HEK293T (cell line): ENCODE data around the gene DLG2.

Experiments
- CTCF ChIA-PET: fragments of 350-600 bp; formaldehyde crosslinking; extraction: SDS; loops from one replicate; lab custom pipeline; 2021; ENCODE audit warnings: antibody characterized with exemption, inconsistent platforms; lab: Yijun Ruan, JAX
- POLR2A ChIA-PET: fragments of 350-600 bp; formaldehyde crosslinking; extraction: SDS; loops from one replicate; lab custom pipeline; 2020; ENCODE audit warnings: antibody characterized with exemption, inconsistent platforms; lab: Yijun Ruan, JAX
- DNase-seq: peaks from one replicate; pipeline ENCODE4 v3.0.0; 2012; ENCODE audit warnings: mixed read lengths; ENCODE audit errors: extremely low spot score
- ARNT ChIP-seq: fragments of 450-650 bp; IDR thresholded peaks from 2 replicates; pipeline ENCODE4 v1.6.1; 2017; ENCODE audit warnings: mild to moderate bottlenecking
- BHLHE40 ChIP-seq: fragments of 450-650 bp; IDR thresholded peaks from 2 replicates; pipeline ENCODE4 v1.6.1; 2016; ENCODE audit warnings: mild to moderate bottlenecking, moderate library complexity, borderline replicate concordance
- CTBP1 ChIP-seq: fragments of 450-650 bp; IDR thresholded peaks from 2 replicates; pipeline ENCODE4 v1.6.1; 2016; ENCODE audit warnings: borderline replicate concordance
- ELF4 ChIP-seq: fragments of 450-650 bp; IDR thresholded peaks from 2 replicates; pipeline ENCODE4 v1.6.1; 2017; ENCODE audit warnings: antibody characterized with exemption
- FOXA1 ChIP-seq: fragments of 450-650 bp; IDR thresholded peaks from 2 replicates; pipeline ENCODE4 v1.6.1; 2016; ENCODE audit warnings: mild to moderate bottlenecking
- FOXK2 ChIP-seq: fragments of 450-650 bp; IDR thresholded peaks from 2 replicates; pipeline ENCODE4 v1.6.1; 2016; ENCODE audit warnings: mild to moderate bottlenecking
- FOXM1 ChIP-seq: fragments of 450-650 bp; IDR thresholded peaks from 2 replicates; pipeline ENCODE4 v1.6.1; 2017; ENCODE audit warnings: mild to moderate bottlenecking, borderline replicate concordance
- HDGF ChIP-seq: fragments of 450-650 bp; IDR thresholded peaks from 2 replicates; pipeline ENCODE4 v1.6.1; 2017; ENCODE audit warnings: antibody characterized with exemption, borderline replicate concordance
- L3MBTL2 ChIP-seq: fragments of 450-650 bp; conservative IDR thresholded peaks from 2 replicates; pipeline ENCODE4 v1.6.1; 2016; ENCODE audit warnings: mild to moderate bottlenecking
- LEF1 ChIP-seq: fragments of 450-650 bp; IDR thresholded peaks from 2 replicates; pipeline ENCODE4 v1.6.1; 2017; ENCODE audit warnings: mild to moderate bottlenecking, borderline replicate concordance
- NFRKB ChIP-seq: fragments of 450-650 bp; IDR thresholded peaks from 2 replicates; pipeline ENCODE4 v1.6.1; 2016; ENCODE audit warnings: mild to moderate bottlenecking, moderate library complexity
- PKNOX1 ChIP-seq: fragments of 450-650 bp; IDR thresholded peaks from 2 replicates; pipeline ENCODE4 v1.6.1; 2016
- SP1 ChIP-seq: fragments of 450-650 bp; IDR thresholded peaks from 2 replicates; pipeline ENCODE4 v1.6.1; 2017
- SUZ12 ChIP-seq: fragments of 450-650 bp; IDR thresholded peaks from 2 replicates; pipeline ENCODE4 v1.6.1; 2016; ENCODE audit warnings: mild to moderate bottlenecking
- TARDBP ChIP-seq: fragments of 450-650 bp; IDR thresholded peaks from 2 replicates; pipeline ENCODE4 v1.6.1; 2016
- ZNF384 ChIP-seq: fragments of 450-650 bp; IDR thresholded peaks from 2 replicates; pipeline ENCODE4 v1.6.1; 2016

DLG2 gene

GRCh38 chr11:85096939-85097338 lies 530.2 kb downstream of the DLG2 start:
- ChIA-PET CTCF (no interaction called here), POLR2A (no interaction called here)
- DNase-seq, result no peak
- TF ChIP-seq CTBP1 (no peak), SUZ12 (no peak), ARNT (no peak), ELF4 (no peak), HDGF (no peak), PKNOX1 (no peak), FOXK2 (no peak), BHLHE40 (no peak), ZNF384 (no peak), FOXA1 (no peak), TARDBP (no peak), L3MBTL2 (no peak), SP1 (no peak), FOXM1 (no peak), NFRKB (no peak), LEF1 (no peak)

- ChIA-PET CTCF (no interaction called here), POLR2A (no interaction called here)
- TF ChIP-seq ELF4 (no peak), NFRKB (no peak), ZNF384 (no peak), FOXM1 (no peak), FOXK2 (no peak), LEF1 (no peak), FOXA1 (no peak), SUZ12 (no peak), BHLHE40 (no peak), ARNT (no peak), PKNOX1 (no peak), L3MBTL2 (no peak), CTBP1 (no peak), TARDBP (no peak), HDGF (no peak), SP1 (no peak)
- DNase-seq, result no peak
Observed at GRCh38 chr11:85095239-85095638, 531.9 kb downstream of the DLG2 start.

- no peak for DNase-seq
- ChIA-PET CTCF (no interaction called here), POLR2A (no interaction called here)
- TF ChIP-seq SP1 (no peak), ELF4 (no peak), CTBP1 (no peak), SUZ12 (no peak), FOXM1 (no peak), ARNT (no peak), FOXK2 (no peak), NFRKB (no peak), TARDBP (no peak), FOXA1 (no peak), HDGF (no peak), BHLHE40 (no peak), PKNOX1 (no peak), LEF1 (no peak), ZNF384 (no peak)
Observed at GRCh38 chr11:85094795-85095194, 532.3 kb downstream of the DLG2 start.

GRCh38 chr11:85089654-85090053 lies 537.5 kb downstream of the DLG2 start:
- ChIA-PET CTCF (no interaction called here), POLR2A (no interaction called here)
- no peak for DNase-seq
- no peak for TF ChIP-seq LEF1
- TF ChIP-seq FOXA1, result no peak

- no peak for TF ChIP-seq BHLHE40
- no peak for TF ChIP-seq SUZ12
- no peak for TF ChIP-seq ARNT
- TF ChIP-seq L3MBTL2, result no peak
- TF ChIP-seq TARDBP, result no peak
- TF ChIP-seq PKNOX1, result no peak
- no peak for TF ChIP-seq HDGF
- no peak for TF ChIP-seq CTBP1
- no peak for TF ChIP-seq FOXM1
- no peak for TF ChIP-seq FOXK2
- no peak for DNase-seq
- CTCF ChIA-PET, result no interaction called here
- POLR2A ChIA-PET, result no interaction called here
Observed at GRCh38 chr11:85088286-85088685, 538.9 kb downstream of the DLG2 start.

- TF ChIP-seq CTBP1 (no peak), ELF4 (no peak), ARNT (no peak), L3MBTL2 (no peak), FOXK2 (no peak)
- no peak for DNase-seq
- ChIA-PET POLR2A (no interaction called here), CTCF (no interaction called here)
Observed at GRCh38 chr11:85086504-85087284, 540.5 kb downstream of the DLG2 start.
